ENCODE results near the gene GAS2L1. TPM values are rescaled to one million over a fixed set of nuclear protein-coding genes. Genes with fewer than 3 reads are reported as not detected.
A peak's percentile ranks its signal among the peaks of the same experiment; 100 is the strongest.
"Not testable (repeated sequence)": the region's sequence is repeated elsewhere in the genome, so short reads cannot be mapped to it uniquely, and the experiment has no call there.

GAS2L1 gene
- polyA plus RNA-seq, 6 donors from 2014 or later, result 0.39 to 1.2 (median 1.0) TPM; not detected in 1

- no peaks in the 10 kb centered on the region for H3K27me3 Mint-ChIP-seq
- H3K4me3 Mint-ChIP-seq, result no peak overlapping the region
- ATAC-seq (ENCODE audit: low read depth in 2 of 2) (no peak), DNase-seq (no peak)
- H3K36me3 Mint-ChIP-seq, result peaks cover 5 to 38% of the 10 kb centered on the region in 2 donors
- peaks cover 4 to 23% (median 9%) of the 10 kb centered on the region in 3 donors for H3K4me1 Mint-ChIP-seq
- no peak overlapping the region for H3K27ac Mint-ChIP-seq
- H3K9me3 Mint-ChIP-seq, result no peaks in the 10 kb centered on the region
Observed at GRCh38 chr22:29338398-29338797, 31.9 kb downstream of the GAS2L1 start.

DNA sequence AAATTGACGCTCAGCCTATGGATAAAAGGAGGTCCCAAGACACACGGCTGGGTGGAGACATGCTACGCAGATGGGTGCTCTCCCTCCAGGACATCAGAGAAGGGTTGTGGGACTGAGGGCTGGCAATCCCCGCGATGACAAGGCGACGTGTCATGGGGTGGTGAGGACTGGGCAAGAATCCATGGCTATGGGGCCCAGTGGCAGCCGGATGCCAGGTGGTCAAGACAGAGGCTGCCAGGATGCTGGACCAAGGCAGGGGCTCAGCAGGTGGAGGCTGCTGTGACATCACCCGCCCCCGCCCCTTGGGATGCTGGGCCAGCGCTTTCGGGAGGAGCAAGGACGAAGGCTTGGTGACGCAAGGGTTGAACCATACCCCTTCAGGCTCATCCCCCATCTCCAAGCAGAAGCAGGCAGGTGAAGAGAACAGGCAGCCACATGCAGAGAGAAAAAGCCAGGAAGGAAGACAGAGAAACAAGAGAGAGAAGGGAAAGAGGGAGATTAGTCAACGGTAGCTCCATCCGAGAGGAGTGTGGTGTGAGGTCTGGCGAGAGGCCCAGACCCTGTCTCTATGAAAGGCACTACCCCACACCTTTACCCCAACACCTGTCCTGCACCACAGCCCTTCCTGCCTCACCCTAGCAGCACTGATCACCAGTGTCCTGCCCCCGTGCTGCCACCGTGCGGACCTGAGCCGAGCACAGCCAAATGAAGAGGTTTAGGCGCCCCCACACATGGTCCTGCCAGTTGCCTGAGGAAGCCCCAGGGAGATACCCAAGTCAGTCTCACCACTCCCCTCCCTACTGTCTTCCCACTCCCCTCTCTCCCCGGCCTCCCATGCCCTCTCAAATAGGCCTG is 33.2 kb downstream of the GAS2L1 start:
- Mint-ChIP-seq H3K4me3 (no peak overlapping the region), H3K4me1 (peaks cover 3 to 20% (median 9%) of the 10 kb centered on the region in 3 donors), H3K27ac (peak overlapping the region in 2 of 6 donors; percentile 22 to 91), H3K9me3 (no peaks in the 10 kb centered on the region), H3K27me3 (no peaks in the 10 kb centered on the region), H3K36me3 (peaks cover 5 to 38% of the 10 kb centered on the region in 2 donors)
- DNase-seq, result no peak
- no peak for ATAC-seq (ENCODE audit: low read depth in 2 of 2)

- H3K4me1 Mint-ChIP-seq, result peaks cover 3 to 15% (median 6%) of the 10 kb centered on the region in 3 donors
- no peaks in the 10 kb centered on the region for H3K9me3 Mint-ChIP-seq
- no peak for DNase-seq
- no peak overlapping the region for H3K4me3 Mint-ChIP-seq
- no peak overlapping the region for H3K27ac Mint-ChIP-seq
- H3K27me3 Mint-ChIP-seq, result no peaks in the 10 kb centered on the region
- no peak for ATAC-seq (ENCODE audit: low read depth in 2 of 2)
- H3K36me3 Mint-ChIP-seq, result peaks cover 5 to 33% of the 10 kb centered on the region in 2 donors
Observed at GRCh38 chr22:29340566-29340965, 34.1 kb downstream of the GAS2L1 start.

GRCh38 chr22:29341056-29341848 is 34.8 kb downstream of the GAS2L1 start:
- no peak overlapping the region for H3K4me3 Mint-ChIP-seq
- H3K27ac Mint-ChIP-seq, result no peak overlapping the region
- H3K4me1 Mint-ChIP-seq, result peaks cover 0 to 10% (median 3%) of the 10 kb centered on the region in 3 donors
- ATAC-seq (ENCODE audit: low read depth in 2 of 2), result no peak
- DNase-seq, result no peak
- peaks cover 5 to 27% of the 10 kb centered on the region in 2 donors for H3K36me3 Mint-ChIP-seq
- no peaks in the 10 kb centered on the region for H3K27me3 Mint-ChIP-seq
- no peaks in the 10 kb centered on the region for H3K9me3 Mint-ChIP-seq

GRCh38 chr22:29341849-29342127 is 35.3 kb downstream of the GAS2L1 start:
- Mint-ChIP-seq H3K4me1 (peaks cover 0 to 10% (median 3%) of the 10 kb centered on the region in 3 donors), H3K9me3 (no peaks in the 10 kb centered on the region), H3K27me3 (no peaks in the 10 kb centered on the region), H3K27ac (no peak overlapping the region), H3K4me3 (no peak overlapping the region), H3K36me3 (peaks cover 5 to 26% of the 10 kb centered on the region in 2 donors)
- ATAC-seq (ENCODE audit: low read depth in 2 of 2) (no peak), DNase-seq (no peak)

- Mint-ChIP-seq H3K4me1 (peaks cover 0 to 10% (median 3%) of the 10 kb centered on the region in 3 donors), H3K9me3 (no peaks in the 10 kb centered on the region), H3K27ac (peak overlapping the region in 1 of 6 donors; percentile 77), H3K36me3 (peaks cover 6 to 30% of the 10 kb centered on the region in 2 donors), H3K4me3 (no peak overlapping the region), H3K27me3 (no peaks in the 10 kb centered on the region)
- ATAC-seq (ENCODE audit: low read depth in 2 of 2) (no peak), DNase-seq (no peak)
Observed at GRCh38 chr22:29342177-29342576, 35.7 kb downstream of the GAS2L1 start.

DNA sequence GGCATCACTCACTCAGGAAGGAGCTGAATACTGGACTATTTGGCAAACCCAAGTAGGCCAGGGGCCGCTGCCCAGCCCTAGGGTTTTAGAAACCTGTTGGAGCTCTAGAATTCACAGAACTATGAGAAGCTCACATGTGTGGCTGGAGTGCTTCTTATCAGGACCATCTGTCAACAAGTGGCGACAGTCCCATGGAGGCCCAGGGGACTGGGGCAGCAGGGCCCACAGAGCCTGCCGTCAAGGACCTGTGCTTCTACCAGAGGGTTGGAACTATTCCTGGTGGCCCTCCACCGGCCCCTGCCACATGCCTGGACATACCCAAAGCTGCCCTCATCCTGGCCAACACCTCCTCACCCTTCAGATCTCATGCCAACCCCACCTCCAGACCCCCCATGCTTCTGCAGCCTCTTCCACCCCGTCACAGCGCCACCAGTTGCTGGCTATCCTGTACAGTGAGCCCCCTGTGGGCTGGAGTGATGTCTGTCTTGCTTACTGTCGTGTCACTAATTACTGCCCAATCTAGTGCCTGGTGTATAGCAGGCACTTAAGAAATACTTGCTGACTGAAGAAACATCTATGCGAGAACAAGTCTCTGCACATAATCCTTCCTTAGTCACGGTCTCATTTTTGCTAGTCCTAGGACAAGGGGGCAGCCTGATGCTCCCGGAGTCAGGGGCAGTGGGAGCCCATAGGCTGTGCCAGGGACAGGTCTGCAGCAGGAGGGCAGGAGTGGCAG is 36.3 kb downstream of the GAS2L1 start:
- Mint-ChIP-seq H3K27me3 (no peaks in the 10 kb centered on the region), H3K9me3 (no peaks in the 10 kb centered on the region), H3K36me3 (peaks cover 12 to 36% of the 10 kb centered on the region in 2 donors), H3K4me1 (peaks cover 0 to 13% (median 3%) of the 10 kb centered on the region in 3 donors), H3K27ac (peak overlapping the region in 4 of 6 donors; percentile 47 to 78 (median 56)), H3K4me3 (no peak overlapping the region)
- ATAC-seq (ENCODE audit: low read depth in 2 of 2), result no peak
- DNase-seq, result no peak

GRCh38 chr22:29343313-29343805 is 36.9 kb downstream of the GAS2L1 start:
- ATAC-seq (ENCODE audit: low read depth in 2 of 2) (no peak), DNase-seq (no peak)
- H3K4me1 Mint-ChIP-seq, result peaks cover 0 to 14% (median 3%) of the 10 kb centered on the region in 3 donors
- no peak overlapping the region for H3K4me3 Mint-ChIP-seq
- H3K27ac Mint-ChIP-seq, result peak overlapping the region in 2 of 6 donors; percentile 56
- H3K27me3 Mint-ChIP-seq, result no peaks in the 10 kb centered on the region
- H3K36me3 Mint-ChIP-seq, result peaks cover 18 to 36% of the 10 kb centered on the region in 2 donors
- no peaks in the 10 kb centered on the region for H3K9me3 Mint-ChIP-seq

- ATAC-seq (ENCODE audit: low read depth in 2 of 2) (no peak), DNase-seq (no peak)
- H3K27me3 Mint-ChIP-seq, result no peaks in the 10 kb centered on the region
- no peak overlapping the region for H3K4me3 Mint-ChIP-seq
- peaks cover 0 to 16% (median 3%) of the 10 kb centered on the region in 3 donors for H3K4me1 Mint-ChIP-seq
- peaks cover 22 to 31% of the 10 kb centered on the region in 2 donors for H3K36me3 Mint-ChIP-seq
- no peaks in the 10 kb centered on the region for H3K9me3 Mint-ChIP-seq
- peak overlapping the region in 1 of 6 donors; percentile 24 for H3K27ac Mint-ChIP-seq
Observed at GRCh38 chr22:29344137-29344536, 37.7 kb downstream of the GAS2L1 start.

GRCh38 chr22:29344889-29345288 is 38.4 kb downstream of the GAS2L1 start:
- H3K27me3 Mint-ChIP-seq; DNase-seq; ATAC-seq (ENCODE audit: low read depth in 2 of 2); H3K4me3 Mint-ChIP-seq; H3K9me3 Mint-ChIP-seq: not testable (repeated sequence)
- Mint-ChIP-seq H3K36me3 (peaks cover 21 to 26% of the 10 kb centered on the region in 2 donors), H3K27ac (peak overlapping the region in 1 of 6 donors; percentile 10), H3K4me1 (peaks cover 0 to 14% (median 0%) of the 10 kb centered on the region in 3 donors)

DNA sequence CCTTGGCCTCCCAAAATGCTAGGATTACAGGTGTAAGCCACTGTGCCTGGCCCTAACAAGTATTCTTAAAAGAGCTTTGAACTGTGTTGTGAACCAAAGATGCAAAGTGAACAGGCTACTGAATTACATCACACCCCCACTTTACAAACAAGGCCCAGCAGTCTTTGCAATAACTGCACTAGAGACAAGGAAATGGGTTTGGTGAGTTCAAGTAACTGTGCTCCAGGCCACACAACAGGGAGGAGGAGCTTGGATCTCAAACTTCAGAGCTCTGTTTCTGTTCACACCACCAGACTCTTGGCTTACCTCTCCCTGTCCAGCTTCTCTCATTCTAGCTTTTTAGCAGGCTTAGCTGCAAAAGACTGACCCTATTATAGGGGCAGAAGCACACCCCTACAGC is 39.5 kb downstream of the GAS2L1 start:
- H3K27ac Mint-ChIP-seq, result peak overlapping the region in 1 of 6 donors; percentile 59
- H3K4me1 Mint-ChIP-seq, result peaks cover 0 to 14% (median 0%) of the 10 kb centered on the region in 3 donors
- no peak overlapping the region for H3K4me3 Mint-ChIP-seq
- peaks cover 21 to 29% of the 10 kb centered on the region in 2 donors for H3K36me3 Mint-ChIP-seq
- H3K27me3 Mint-ChIP-seq, result no peaks in the 10 kb centered on the region
- DNase-seq, result no peak
- ATAC-seq (ENCODE audit: low read depth in 2 of 2), result no peak
- H3K9me3 Mint-ChIP-seq, result no peaks in the 10 kb centered on the region

DNA sequence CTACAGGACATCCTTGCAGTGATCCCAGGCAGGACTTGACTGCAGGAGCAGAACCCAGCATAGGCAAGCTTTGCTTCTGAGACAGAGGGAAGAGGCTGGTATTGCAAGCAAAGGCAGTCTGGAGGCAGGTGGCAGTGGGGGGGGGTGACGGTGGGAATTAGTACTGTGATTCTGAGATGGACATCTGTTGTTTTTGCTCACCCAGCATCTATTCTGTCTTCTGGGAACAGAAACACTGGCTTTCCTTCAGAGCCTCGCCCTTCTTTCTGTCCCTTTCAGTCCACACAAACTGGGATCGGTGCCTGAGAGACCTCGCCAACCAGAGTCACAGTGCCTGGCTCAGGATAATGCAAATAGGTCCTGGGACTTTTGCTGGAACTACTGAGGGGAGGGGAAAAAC is 40.2 kb downstream of the GAS2L1 start:
- ATAC-seq (ENCODE audit: low read depth in 2 of 2) (no peak), DNase-seq (no peak)
- H3K36me3 Mint-ChIP-seq, result peaks cover 24 to 36% of the 10 kb centered on the region in 2 donors
- H3K9me3 Mint-ChIP-seq, result no peaks in the 10 kb centered on the region
- H3K27ac Mint-ChIP-seq, result peak overlapping the region in 2 of 6 donors; percentile 49 to 85
- H3K4me1 Mint-ChIP-seq, result peaks cover 0 to 14% (median 4%) of the 10 kb centered on the region in 3 donors
- H3K4me3 Mint-ChIP-seq, result no peak overlapping the region
- no peaks in the 10 kb centered on the region for H3K27me3 Mint-ChIP-seq

DNA sequence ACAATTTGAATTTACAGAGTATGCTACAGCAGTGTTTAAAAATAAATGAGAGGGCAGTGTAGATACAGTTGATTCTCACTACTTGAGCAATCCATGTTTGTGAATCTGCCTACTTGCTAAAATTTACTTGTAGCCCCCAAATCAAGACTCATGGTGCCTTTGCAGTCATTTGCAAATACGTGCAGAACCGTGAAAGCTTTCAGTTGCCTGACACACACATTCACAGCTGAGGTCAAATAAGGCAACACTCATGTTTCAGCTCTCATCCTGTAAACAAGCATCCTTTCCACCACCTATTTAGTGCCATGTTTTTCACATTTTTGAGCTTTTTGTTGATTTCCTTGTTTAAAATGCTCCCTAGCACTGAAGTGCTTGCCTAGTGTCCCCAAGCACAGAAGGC is 41.6 kb downstream of the GAS2L1 start:
- DNase-seq (no peak), ATAC-seq (ENCODE audit: low read depth in 2 of 2) (no peak)
- Mint-ChIP-seq H3K9me3 (no peaks in the 10 kb centered on the region), H3K27ac (no peak overlapping the region), H3K4me1 (peaks cover 0 to 11% (median 4%) of the 10 kb centered on the region in 3 donors), H3K27me3 (no peaks in the 10 kb centered on the region), H3K4me3 (no peak overlapping the region), H3K36me3 (peaks cover 26 to 33% of the 10 kb centered on the region in 2 donors)
